ENCODE results near the gene MOB3B. TPM values are rescaled to one million over a fixed set of nuclear protein-coding genes. Genes with fewer than 3 reads are reported as not detected.
A peak's percentile ranks its signal among the peaks of the same experiment; 100 is the strongest.

Gene MOB3B
- total RNA-seq, 4 donors from 2014 or later, result 16.2 to 23.7 (median 19.7) TPM

DNA sequence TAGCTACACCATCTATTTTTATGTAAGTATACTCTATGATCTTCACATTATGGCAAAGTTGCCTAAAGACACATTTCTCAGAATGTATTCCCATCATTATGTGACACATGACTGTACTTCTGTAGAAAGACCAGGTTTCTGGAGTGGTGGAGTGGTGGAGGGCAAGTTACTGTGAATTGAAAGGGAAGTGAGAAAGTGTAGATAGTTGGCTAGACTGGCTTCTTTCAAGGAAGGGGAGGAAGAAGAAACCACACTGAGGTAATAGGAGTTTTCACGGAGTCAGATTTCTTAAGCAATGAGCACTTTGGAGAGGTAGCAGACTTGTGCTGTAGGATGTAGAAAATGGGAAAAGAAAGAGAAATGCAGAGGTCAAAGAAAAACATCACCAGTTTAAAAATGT lies 181.7 kb downstream of the MOB3B start:
- WGBS, 2 donors, result 88 to 93% methylated on average over 1 of the region's 1 CpG
- Histone ChIP-seq H3K27me3 (no peaks in the 10 kb centered on the region), H3K9me3 (no peaks in the 10 kb centered on the region), H3K4me3 (no peak overlapping the region), H3K36me3 (no peaks in the 10 kb centered on the region), H3K4me1 (peaks cover 0 to 14% (median 0%) of the 10 kb centered on the region in 4 donors), H3K27ac (no peak overlapping the region)
- no peak for TF ChIP-seq POLR2A (IDR thresholded peaks at IDR 0.05)
- TF ChIP-seq EP300 (IDR thresholded peaks at IDR 0.05), result no peak
- no peak for TF ChIP-seq CTCF (IDR thresholded peaks at IDR 0.05)
- DNase-seq (ENCODE audit: low spot score in 2 of 2), result no peak

DNA sequence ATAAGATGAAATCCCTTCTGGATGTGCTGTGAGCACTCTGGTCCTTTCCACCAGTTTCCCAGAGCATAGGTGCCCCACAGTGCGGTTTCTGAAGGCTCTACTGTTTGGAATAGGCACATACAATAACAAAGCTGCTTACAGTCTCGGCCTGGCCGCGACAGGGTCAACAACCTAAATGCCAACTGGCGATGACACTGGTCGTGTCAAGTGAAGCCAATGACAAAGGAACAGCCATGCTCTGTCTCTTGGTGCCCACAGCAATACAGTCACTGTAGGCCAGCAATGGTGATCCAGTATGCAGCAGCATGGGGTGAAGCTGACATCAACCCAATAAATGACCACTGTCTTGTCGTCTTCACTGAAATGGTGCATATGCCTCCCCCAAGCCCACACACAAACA lies 184.8 kb downstream of the MOB3B start:
- Histone ChIP-seq H3K4me3 (no peak overlapping the region), H3K4me1 (peaks cover 2 to 26% (median 24%) of the 10 kb centered on the region in 4 donors), H3K9me3 (no peaks in the 10 kb centered on the region), H3K27ac (no peak overlapping the region), H3K27me3 (no peaks in the 10 kb centered on the region), H3K36me3 (no peaks in the 10 kb centered on the region)
- TF ChIP-seq POLR2A (IDR thresholded peaks at IDR 0.05) (no peak), EP300 (IDR thresholded peaks at IDR 0.05) (no peak), CTCF (IDR thresholded peaks at IDR 0.05) (no peak)
- DNase-seq (ENCODE audit: low spot score in 2 of 2), result no peak
- WGBS, 2 donors, result 68 to 83% methylated on average over 7 of the region's 7 CpGs

DNA sequence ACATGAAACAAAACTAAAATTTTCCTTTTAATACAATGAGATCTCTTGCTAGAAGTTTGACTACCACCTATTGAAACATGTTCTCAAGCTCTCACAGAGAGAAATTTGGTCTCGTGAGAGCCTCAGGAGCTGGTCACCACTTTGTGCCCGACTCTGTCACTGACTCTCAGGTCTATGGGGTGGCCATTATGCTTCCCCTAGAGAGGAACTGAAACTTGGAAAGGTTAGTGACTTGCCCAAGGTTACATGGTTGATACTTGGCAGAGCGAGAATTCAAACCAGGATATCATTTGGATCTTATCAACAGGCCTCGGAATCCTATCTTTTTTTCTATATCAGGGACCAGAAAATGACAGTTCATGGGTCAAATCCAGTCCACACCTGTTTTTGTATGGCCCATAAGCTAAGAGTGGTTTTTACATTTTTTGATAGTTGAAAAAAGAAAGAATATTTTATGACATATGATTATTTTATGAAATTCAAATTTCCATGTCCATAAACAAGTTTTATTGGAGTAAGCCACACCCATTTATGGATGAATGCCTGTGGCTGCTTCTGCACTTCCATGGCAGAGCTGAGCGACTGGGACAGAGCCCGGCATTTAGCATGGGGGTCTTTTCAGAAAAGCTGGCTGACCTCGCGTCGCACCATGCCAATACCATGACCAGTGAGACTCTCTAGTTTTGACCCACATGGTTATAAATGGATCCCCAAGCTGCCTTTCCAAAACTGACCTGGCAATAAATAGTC lies 187.9 kb downstream of the MOB3B start:
- peak overlapping the region in 3 of 4 donors; percentile 28 to 76 (median 68) for H3K27ac ChIP-seq
- TF ChIP-seq POLR2A (IDR thresholded peaks at IDR 0.05) (no peak), EP300 (IDR thresholded peaks at IDR 0.05) (no peak)
- no peak overlapping the region for H3K4me3 ChIP-seq
- DNase-seq (ENCODE audit: low spot score in 2 of 2), result no peak
- H3K27me3 ChIP-seq, result no peaks in the 10 kb centered on the region
- WGBS, 2 donors, result 52 to 56% methylated on average over 9 of the region's 9 CpGs
- no peaks in the 10 kb centered on the region for H3K36me3 ChIP-seq
- no peaks in the 10 kb centered on the region for H3K9me3 ChIP-seq
- H3K4me1 ChIP-seq, result peaks cover 2 to 56% (median 49%) of the 10 kb centered on the region in 4 donors

DNA sequence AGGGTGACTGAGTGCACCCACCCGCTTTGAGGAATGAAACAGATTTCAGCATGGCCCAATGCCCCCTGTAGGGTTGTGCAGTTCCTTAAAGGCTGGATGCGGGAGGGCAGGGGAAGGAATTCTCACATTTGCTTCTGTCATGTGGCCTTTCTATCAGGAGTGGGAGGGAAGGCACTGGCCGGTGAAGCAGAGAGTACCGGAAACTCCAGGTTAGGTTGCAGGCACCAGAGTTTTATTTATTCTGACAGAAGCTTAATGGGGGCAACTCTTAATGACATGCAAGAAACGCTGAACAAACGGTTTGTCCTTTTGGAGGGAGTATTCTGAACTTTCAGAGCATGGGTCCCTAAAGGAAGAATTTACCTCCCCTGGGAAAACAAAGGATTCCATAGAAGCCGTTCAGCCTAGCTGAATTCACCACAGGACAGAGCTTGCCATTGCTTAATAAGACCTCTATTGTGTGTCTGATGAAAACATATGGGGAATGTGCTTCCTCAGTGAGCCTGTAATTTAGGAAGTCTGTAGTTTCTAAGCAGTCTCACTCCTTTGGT lies 188.6 kb downstream of the MOB3B start:
- no peak for DNase-seq (ENCODE audit: low spot score in 2 of 2)
- Histone ChIP-seq H3K4me3 (no peak overlapping the region), H3K4me1 (peaks cover 2 to 60% (median 49%) of the 10 kb centered on the region in 4 donors), H3K9me3 (no peaks in the 10 kb centered on the region), H3K36me3 (no peaks in the 10 kb centered on the region), H3K27me3 (no peaks in the 10 kb centered on the region), H3K27ac (peak overlapping the region; percentile 28 to 76 (median 51))
- TF ChIP-seq EP300 (IDR thresholded peaks at IDR 0.05) (peak in 1 of 2 donors; percentile 37), POLR2A (IDR thresholded peaks at IDR 0.05) (no peak)
- 27 to 38% methylated on average over 7 of the region's 7 CpGs for WGBS, 2 donors

- WGBS, 2 donors, result 32 to 44% methylated on average over 5 of the region's 5 CpGs
- H3K27me3 ChIP-seq, result no peaks in the 10 kb centered on the region
- H3K9me3 ChIP-seq, result no peaks in the 10 kb centered on the region
- H3K4me1 ChIP-seq, result peaks cover 2 to 60% (median 49%) of the 10 kb centered on the region in 4 donors
- H3K27ac ChIP-seq, result peak overlapping the region in 3 of 4 donors; percentile 28 to 76 (median 68)
- H3K36me3 ChIP-seq, result no peaks in the 10 kb centered on the region
- TF ChIP-seq EP300 (IDR thresholded peaks at IDR 0.05) (no peak), CTCF (IDR thresholded peaks at IDR 0.05) (no peak), POLR2A (IDR thresholded peaks at IDR 0.05) (no peak)
- no peak for DNase-seq (ENCODE audit: low spot score in 2 of 2)
- H3K4me3 ChIP-seq, result no peak overlapping the region
Measured at GRCh38 chr9:27340285-27340674, 189.3 kb downstream of the MOB3B start.

- Histone ChIP-seq H3K36me3 (no peaks in the 10 kb centered on the region), H3K27me3 (no peaks in the 10 kb centered on the region), H3K4me1 (peaks cover 2 to 60% (median 49%) of the 10 kb centered on the region in 4 donors), H3K4me3 (no peak overlapping the region), H3K9me3 (no peaks in the 10 kb centered on the region), H3K27ac (peak overlapping the region; percentile 19 to 76 (median 48))
- no peak for DNase-seq (ENCODE audit: low spot score in 2 of 2)
- WGBS, 2 donors, result 24 to 40% methylated on average over 11 of the region's 11 CpGs
- TF ChIP-seq EP300 (IDR thresholded peaks at IDR 0.05) (peak in 1 of 2 donors; percentile 38), POLR2A (IDR thresholded peaks at IDR 0.05) (no peak)
Measured at GRCh38 chr9:27339661-27340284, 189.8 kb downstream of the MOB3B start.
